Mesendoderm (in vitro differentiated cells): ENCODE data around the gene PIP5K1C.
"Not testable (repeated sequence)": the region's sequence is repeated elsewhere in the genome, so short reads cannot be mapped to it uniquely, and the experiment has no call there.

Source experiments
- DNase-seq: peaks from one replicate; pipeline ENCODE4 v3.0.0; 2013
- H2AK5ac ChIP-seq: 2 replicates; pipeline ENCODE4 v1.6.1; 2013; ENCODE audit warnings: low read length, inconsistent platforms
- H2BK120ac ChIP-seq: 2 replicates; pipeline ENCODE4 v1.6.1; 2013; ENCODE audit warnings: low read depth, mild to moderate bottlenecking, low read length, moderate library complexity, mixed read lengths
- H2BK15ac ChIP-seq: replicated peaks from 2 replicates; pipeline ENCODE4 v1.6.1; 2013; ENCODE audit warnings: low read depth, mild to moderate bottlenecking, moderate library complexity
- H2BK5ac ChIP-seq: 2 replicates; pipeline ENCODE4 v1.6.1; 2013; ENCODE audit warnings: low read length, inconsistent platforms
- H3K18ac ChIP-seq: 2 replicates; pipeline ENCODE4 v1.6.1; 2013; ENCODE audit warnings: mild to moderate bottlenecking, low read length, mixed read lengths
- H3K23ac ChIP-seq: one replicate; pipeline ENCODE4 v1.6.1; 2013; ENCODE audit warnings: low read length
- H3K27ac ChIP-seq: 2 replicates; pipeline ENCODE4 v1.5.1; 2013; ENCODE audit warnings: low read depth, mild to moderate bottlenecking, inconsistent platforms, low read length, moderate library complexity
- H3K27me3 ChIP-seq: 2 replicates; pipeline ENCODE4 v1.6.1; 2013; ENCODE audit warnings: low read length, control low read depth, mild to moderate bottlenecking, inconsistent platforms; ENCODE audit not compliant: insufficient read depth, poor library complexity
- H3K36me3 ChIP-seq: 2 replicates; pipeline ENCODE4 v1.6.1; 2013; ENCODE audit warnings: low read length, inconsistent platforms; ENCODE audit not compliant: control insufficient read depth, insufficient read depth
- H3K4ac ChIP-seq: one replicate; pipeline ENCODE4 v1.6.1; 2013; ENCODE audit warnings: low read depth, mild to moderate bottlenecking, low read length, moderate library complexity
- H3K4me1 ChIP-seq: 2 replicates; pipeline ENCODE4 v1.6.1; 2013; ENCODE audit warnings: low read depth, low read length, inconsistent platforms; ENCODE audit not compliant: control insufficient read depth
- H3K4me2 ChIP-seq: 2 replicates; pipeline ENCODE4 v1.6.1; 2013; ENCODE audit warnings: low read length
- H3K4me3 ChIP-seq: 2 replicates; pipeline ENCODE4 v1.5.1; 2013; ENCODE audit warnings: mild to moderate bottlenecking, low read length
- H3K56ac ChIP-seq: one replicate; pipeline ENCODE4 v1.6.1; 2013; ENCODE audit warnings: low read length
- H3K79me1 ChIP-seq: 2 replicates; pipeline ENCODE4 v1.6.1; 2013; ENCODE audit warnings: low read length, inconsistent platforms
- H3K79me2 ChIP-seq: 2 replicates; pipeline ENCODE4 v1.6.1; 2013; ENCODE audit warnings: mild to moderate bottlenecking, low read length; ENCODE audit not compliant: control insufficient read depth, insufficient read depth
- H3K9ac ChIP-seq: 2 replicates; pipeline ENCODE4 v1.6.1; 2013; ENCODE audit warnings: low read length, inconsistent platforms
- H4K5ac ChIP-seq: one replicate; pipeline ENCODE4 v1.6.1; 2013; ENCODE audit warnings: low read length
- H4K8ac ChIP-seq: one replicate; pipeline ENCODE4 v1.6.1; 2013; ENCODE audit warnings: low read depth, mild to moderate bottlenecking, control low read depth, low read length, moderate library complexity
- WGBS: extraction: QIAGEN DNeasy Blood & Tissue Kit; methylation state at CpG from one replicate; pipeline ENCODE4 v1.1.7; 2013; ENCODE audit warnings: low lambda C conversion rate, missing lambda C conversion rate; ENCODE audit not compliant: insufficient coverage; ENCODE audit errors: extremely low coverage; 5-methylcytosine and 5-hydroxymethylcytosine counted together

PIP5K1C gene

GRCh38 chr19:3589439-3589838 lies 110.8 kb downstream of the PIP5K1C start:
- Histone ChIP-seq H3K27me3 (peaks cover 5% of the 10 kb centered on the region), H4K5ac (no peak overlapping the region), H2BK120ac (no peak overlapping the region), H3K36me3 (no peaks in the 10 kb centered on the region), H3K27ac (no peak overlapping the region), H2AK5ac (no peak overlapping the region), H3K79me1 (no peaks in the 10 kb centered on the region), H3K79me2 (no peaks in the 10 kb centered on the region), H3K4me1 (no peaks in the 10 kb centered on the region), H2BK15ac (no peak overlapping the region), H3K9ac (no peak overlapping the region), H4K8ac (no peak overlapping the region), H3K56ac (no peak overlapping the region), H3K4me3 (no peak overlapping the region), H3K4ac (no peak overlapping the region), H2BK5ac (no peak overlapping the region), H3K4me2 (no peak overlapping the region), H3K18ac (no peak overlapping the region), H3K23ac (no peak overlapping the region)
- WGBS = no CpG with 5 or more reads among the region's 11 CpGs
- DNase-seq = no peak

GRCh38 chr19:3586707-3587346 lies 113.4 kb downstream of the PIP5K1C start:
- no peak overlapping the region for H3K23ac ChIP-seq
- H3K9ac ChIP-seq = no peak overlapping the region
- no peak overlapping the region for H3K27ac ChIP-seq
- no peak overlapping the region for H2BK120ac ChIP-seq
- H3K79me2 ChIP-seq = no peaks in the 10 kb centered on the region
- no peak overlapping the region for H2BK5ac ChIP-seq
- H2AK5ac ChIP-seq = no peak overlapping the region
- no peak overlapping the region for H2BK15ac ChIP-seq
- no peaks in the 10 kb centered on the region for H3K36me3 ChIP-seq
- WGBS = no CpG with 5 or more reads among the region's 31 CpGs
- no peak for DNase-seq
- no peak overlapping the region for H3K56ac ChIP-seq
- no peak overlapping the region for H3K4ac ChIP-seq
- no peak overlapping the region for H3K4me2 ChIP-seq
- no peak overlapping the region for H4K5ac ChIP-seq
- H3K27me3 ChIP-seq = peaks cover 5% of the 10 kb centered on the region
- H3K79me1 ChIP-seq = no peaks in the 10 kb centered on the region
- H3K4me1 ChIP-seq = no peaks in the 10 kb centered on the region
- H3K18ac ChIP-seq = no peak overlapping the region
- H3K4me3 ChIP-seq = no peak overlapping the region
- H4K8ac ChIP-seq = no peak overlapping the region

DNA sequence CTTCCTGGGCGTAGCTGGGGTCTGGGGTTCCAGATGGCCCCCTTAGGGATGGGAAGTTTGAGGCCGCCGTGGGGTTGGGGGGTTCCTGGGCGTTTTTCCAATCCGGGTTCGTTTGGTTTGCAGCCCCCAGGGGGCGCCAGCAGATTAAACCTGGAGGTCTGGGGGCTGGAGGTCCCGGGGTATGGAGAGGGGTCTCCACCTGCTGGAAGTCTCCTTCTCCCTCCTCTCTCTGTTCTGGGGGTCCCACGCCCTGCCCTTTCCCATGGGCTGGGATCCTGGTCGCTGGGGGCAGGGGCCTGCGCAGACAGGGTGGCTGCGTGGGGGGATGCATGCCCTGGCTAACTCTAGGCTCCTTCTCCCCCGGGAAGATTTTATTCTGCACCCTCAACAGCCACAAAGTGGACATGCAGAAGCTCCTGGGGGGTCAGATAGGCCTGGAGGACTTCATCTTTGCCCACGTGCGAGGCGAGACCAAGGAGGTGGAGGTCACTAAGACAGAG lies 114.1 kb downstream of the PIP5K1C start:
- H2BK15ac ChIP-seq = no peak overlapping the region
- no peak overlapping the region for H3K4ac ChIP-seq
- no peaks in the 10 kb centered on the region for H3K36me3 ChIP-seq
- H2AK5ac ChIP-seq = no peak overlapping the region
- no peak overlapping the region for H3K56ac ChIP-seq
- H3K23ac ChIP-seq = no peak overlapping the region
- no peaks in the 10 kb centered on the region for H3K79me2 ChIP-seq
- WGBS = no CpG with 5 or more reads among the region's 16 CpGs
- no peak overlapping the region for H3K9ac ChIP-seq
- no peak overlapping the region for H3K4me3 ChIP-seq
- no peak for DNase-seq
- no peaks in the 10 kb centered on the region for H3K79me1 ChIP-seq
- no peak overlapping the region for H3K27ac ChIP-seq
- H3K4me1 ChIP-seq = no peaks in the 10 kb centered on the region
- peak overlapping the region; percentile 77 for H3K18ac ChIP-seq
- H4K8ac ChIP-seq = no peak overlapping the region
- H2BK5ac ChIP-seq = no peak overlapping the region
- peaks cover 5% of the 10 kb centered on the region for H3K27me3 ChIP-seq
- no peak overlapping the region for H3K4me2 ChIP-seq
- no peak overlapping the region for H4K5ac ChIP-seq
- H2BK120ac ChIP-seq = no peak overlapping the region

- no peaks in the 10 kb centered on the region for H3K79me1 ChIP-seq
- DNase-seq = no peak
- no peak within 1 kb of the TSS for H2BK15ac ChIP-seq
- no peaks in the 10 kb centered on the region for H3K36me3 ChIP-seq
- no peak within 1 kb of the TSS for H3K27ac ChIP-seq
- no peak within 1 kb of the TSS for H3K4me3 ChIP-seq
- no peak within 1 kb of the TSS for H2BK120ac ChIP-seq
- no peaks in the 10 kb centered on the region for H3K4me1 ChIP-seq
- no peak within 1 kb of the TSS for H4K5ac ChIP-seq
- peaks cover 5% of the 10 kb centered on the region for H3K27me3 ChIP-seq
- no peak within 1 kb of the TSS for H2AK5ac ChIP-seq
- no peaks in the 10 kb centered on the region for H3K79me2 ChIP-seq
- no peak within 1 kb of the TSS for H2BK5ac ChIP-seq
- no CpG with 5 or more reads among the region's 84 CpGs for WGBS
- H3K9ac ChIP-seq = peak within 1 kb of the TSS; percentile 1
- H3K23ac ChIP-seq = no peak within 1 kb of the TSS
- H3K4me2 ChIP-seq = no peak within 1 kb of the TSS
- H3K4ac ChIP-seq = no peak within 1 kb of the TSS
- H4K8ac ChIP-seq = no peak within 1 kb of the TSS
- H3K56ac ChIP-seq = peak within 1 kb of the TSS; percentile 65
- H3K18ac ChIP-seq = peak within 1 kb of the TSS; percentile 77
Observed at GRCh38 chr19:3585301-3586126, 114.8 kb downstream of the PIP5K1C start, which contains the start of gene GIPC3. TSS of gene GIPC3 (plus strand) at chr19:3585478. CDS start at chr19:3585598, 120 bp downstream.

GRCh38 chr19:3584036-3584802 lies 116.0 kb downstream of the PIP5K1C start:
- not testable (repeated sequence) for H3K4me1 ChIP-seq, DNase-seq, H2BK5ac ChIP-seq, H3K56ac ChIP-seq, H3K18ac ChIP-seq, H4K5ac ChIP-seq, H4K8ac ChIP-seq, H3K27ac ChIP-seq, H3K9ac ChIP-seq, H3K79me1 ChIP-seq, H2BK120ac ChIP-seq, H2AK5ac ChIP-seq, H3K27me3 ChIP-seq, H3K4me2 ChIP-seq, H2BK15ac ChIP-seq, H3K36me3 ChIP-seq, H3K79me2 ChIP-seq, H3K23ac ChIP-seq, H3K4ac ChIP-seq, H3K4me3 ChIP-seq
- WGBS = no CpG with 5 or more reads among the region's 15 CpGs
